PC-3 (cell line): Measurements from ENCODE around the gene ALDH7A1.

Experiments
- EZH2 ChIP-seq: fragments of 300-600 bp; sonication (generic); IDR thresholded peaks from one replicate; pipeline ENCODE4 v1.6.1; 2017; ENCODE audit warnings: antibody characterized with exemption, mild to moderate bottlenecking, low read length; ENCODE audit not compliant: unreplicated experiment
- TF ChIP-seq, protein P1 (sequence below): fragments of 300-600 bp; sonication (generic); conservative IDR thresholded peaks from 2 replicates; pipeline ENCODE4 v1.5.1; 2017; ENCODE audit warnings: antibody characterized with exemption, low read depth, mild to moderate bottlenecking, low read length

DNA sequence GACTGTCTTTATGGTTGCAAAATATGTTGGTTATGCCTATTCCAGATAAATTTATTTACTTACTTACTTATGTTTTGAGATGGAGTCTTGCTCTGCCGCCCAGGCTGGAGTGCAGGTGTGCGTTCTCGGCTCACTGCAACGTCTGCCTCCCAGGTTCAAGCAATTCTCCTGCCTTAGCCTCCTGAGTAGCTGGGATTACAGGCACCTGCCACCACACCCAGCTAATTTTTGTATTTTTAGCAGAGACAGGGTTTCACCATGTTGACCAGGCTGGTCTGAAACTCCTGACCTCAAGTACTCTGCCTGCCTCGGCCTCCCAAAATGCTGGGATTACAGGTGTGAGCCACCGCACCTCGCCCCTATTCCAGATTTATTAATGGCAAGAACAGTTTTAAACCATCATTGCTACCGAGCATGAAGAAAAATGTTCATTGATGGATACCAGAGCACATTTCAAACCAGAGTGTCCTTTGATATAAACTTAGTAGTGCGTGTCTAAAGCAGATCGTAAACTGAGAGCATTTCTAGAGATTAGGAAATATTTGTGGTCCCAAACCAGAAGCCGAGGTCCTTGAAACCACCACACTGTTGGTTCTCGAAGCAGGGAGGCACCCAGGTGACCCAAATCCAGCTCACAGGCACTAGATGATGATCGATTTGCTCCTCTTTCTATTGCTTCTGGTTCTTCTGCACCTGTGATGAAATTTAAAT is 86.6 kb downstream of the ALDH7A1 start:
- TF ChIP-seq, protein P1, sequence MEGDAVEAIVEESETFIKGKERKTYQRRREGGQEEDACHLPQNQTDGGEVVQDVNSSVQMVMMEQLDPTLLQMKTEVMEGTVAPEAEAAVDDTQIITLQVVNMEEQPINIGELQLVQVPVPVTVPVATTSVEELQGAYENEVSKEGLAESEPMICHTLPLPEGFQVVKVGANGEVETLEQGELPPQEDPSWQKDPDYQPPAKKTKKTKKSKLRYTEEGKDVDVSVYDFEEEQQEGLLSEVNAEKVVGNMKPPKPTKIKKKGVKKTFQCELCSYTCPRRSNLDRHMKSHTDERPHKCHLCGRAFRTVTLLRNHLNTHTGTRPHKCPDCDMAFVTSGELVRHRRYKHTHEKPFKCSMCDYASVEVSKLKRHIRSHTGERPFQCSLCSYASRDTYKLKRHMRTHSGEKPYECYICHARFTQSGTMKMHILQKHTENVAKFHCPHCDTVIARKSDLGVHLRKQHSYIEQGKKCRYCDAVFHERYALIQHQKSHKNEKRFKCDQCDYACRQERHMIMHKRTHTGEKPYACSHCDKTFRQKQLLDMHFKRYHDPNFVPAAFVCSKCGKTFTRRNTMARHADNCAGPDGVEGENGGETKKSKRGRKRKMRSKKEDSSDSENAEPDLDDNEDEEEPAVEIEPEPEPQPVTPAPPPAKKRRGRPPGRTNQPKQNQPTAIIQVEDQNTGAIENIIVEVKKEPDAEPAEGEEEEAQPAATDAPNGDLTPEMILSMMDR: no peak
- TF ChIP-seq EZH2: no peak
